Gastrocnemius medialis (tissue), 4 donors: ENCODE measurements around the gene UCKL1. TPM values are rescaled to one million over a fixed set of nuclear protein-coding genes. Genes with fewer than 3 reads are reported as not detected.

Experiments used
- ATAC-seq, 2 donors: fragments of 150-250 bp; one replicate each; pipeline ENCODE4 v1.9.1; 2016
- DNase-seq, 2 donors: peaks; one replicate each; pipeline ENCODE4 v3.0.0-alpha.2; 2019
- H3K27ac ChIP-seq, 4 donors: fragments of 200-600 bp; sonication (generic); 1 replicate in 1 of 4; 2 replicates in 3 of 4; pipeline ENCODE4 v1.5.1; 2016 to 2018; ENCODE audit warnings: mild to moderate bottlenecking in 2 of 4, moderate library complexity in 1 of 4
- H3K27me3 ChIP-seq, 3 donors: fragments of 200-600 bp; sonication (generic) in 2 of 3; 1 replicate in 1 of 3; 2 replicates in 2 of 3; pipeline versions ENCODE4 v1.5.1 to v1.6.0; 2016 to 2019; ENCODE audit warnings: mild to moderate bottlenecking in 1 of 3, moderate library complexity in 1 of 3
- H3K36me3 ChIP-seq, 2 donors: fragments of 200-600 bp; sonication (generic) in 1 of 2; one replicate each; pipeline ENCODE4 v1.5.1; 2017 to 2018
- H3K4me1 ChIP-seq, 2 donors: fragments of 200-600 bp; sonication (generic) in 1 of 2; one replicate each; pipeline ENCODE4 v1.5.1; 2016 to 2017; ENCODE audit warnings: mild to moderate bottlenecking in 2 of 2
- H3K4me3 ChIP-seq, 4 donors: fragments of 200-600 bp; sonication (generic) in 3 of 4; 1 replicate in 1 of 4; 2 replicates in 3 of 4; pipeline ENCODE4 v1.5.1; 2016 to 2019; ENCODE audit warnings: mild to moderate bottlenecking in 2 of 4
- H3K9me3 ChIP-seq, 3 donors: fragments of 200-600 bp; sonication (generic) in 2 of 3; 1 replicate in 1 of 3; 2 replicates in 2 of 3; pipeline ENCODE4 v1.5.1; 2016 to 2019
- POLR2A ChIP-seq, 2 donors: fragments of 450-650 bp; IDR thresholded peaks; one replicate each; pipeline ENCODE4 v1.6.1; 2017; ENCODE audit warnings: antibody characterized with exemption in 2 of 2, mild to moderate bottlenecking in 2 of 2, moderate library complexity in 2 of 2
- in situ Hi-C, 4 donors: fragments of 200-750 bp; cut with MboI; loops; one replicate each; pipeline versions ENCODE4 v1.15.0 to v1.8.0; 2017; ENCODE audit warnings: low sequenced_read_pairs in 4 of 4
- intact Hi-C: fragments of 100-400 bp; cut with DNase I; formaldehyde crosslinking; loops from one replicate; pipeline ENCODE4 v1.15.1; 2023; ENCODE audit warnings: low total_unique reads
- total RNA-seq, 4 donors: library from RNA; depleted of rRNA; stranded (reverse); fragments of >200 nt; gene quantifications; one replicate each; pipeline versions ENCODE4 v1.1.0 to v1.2.3, GENCODE V29; 2016
- TF ChIP-seq, protein P1 (sequence below), 5 experiments: fragments of 450-650 bp in 3 of 5; fragments of 200-600 bp in 2 of 5; sonication (generic) in 2 of 5; IDR thresholded peaks in 4 of 5; conservative IDR thresholded peaks in 1 of 5; 1 replicate in 4 of 5; 2 replicates in 1 of 5; pipeline ENCODE4 v1.5.1; 2016 to 2019; ENCODE audit warnings: antibody characterized with exemption in 5 of 5, mild to moderate bottlenecking in 3 of 5, moderate library complexity in 3 of 5

Gene UCKL1
- total RNA-seq, 4 donors from 2014 or later, result 22.0 to 46.4 (median 27.1) TPM

DNA sequence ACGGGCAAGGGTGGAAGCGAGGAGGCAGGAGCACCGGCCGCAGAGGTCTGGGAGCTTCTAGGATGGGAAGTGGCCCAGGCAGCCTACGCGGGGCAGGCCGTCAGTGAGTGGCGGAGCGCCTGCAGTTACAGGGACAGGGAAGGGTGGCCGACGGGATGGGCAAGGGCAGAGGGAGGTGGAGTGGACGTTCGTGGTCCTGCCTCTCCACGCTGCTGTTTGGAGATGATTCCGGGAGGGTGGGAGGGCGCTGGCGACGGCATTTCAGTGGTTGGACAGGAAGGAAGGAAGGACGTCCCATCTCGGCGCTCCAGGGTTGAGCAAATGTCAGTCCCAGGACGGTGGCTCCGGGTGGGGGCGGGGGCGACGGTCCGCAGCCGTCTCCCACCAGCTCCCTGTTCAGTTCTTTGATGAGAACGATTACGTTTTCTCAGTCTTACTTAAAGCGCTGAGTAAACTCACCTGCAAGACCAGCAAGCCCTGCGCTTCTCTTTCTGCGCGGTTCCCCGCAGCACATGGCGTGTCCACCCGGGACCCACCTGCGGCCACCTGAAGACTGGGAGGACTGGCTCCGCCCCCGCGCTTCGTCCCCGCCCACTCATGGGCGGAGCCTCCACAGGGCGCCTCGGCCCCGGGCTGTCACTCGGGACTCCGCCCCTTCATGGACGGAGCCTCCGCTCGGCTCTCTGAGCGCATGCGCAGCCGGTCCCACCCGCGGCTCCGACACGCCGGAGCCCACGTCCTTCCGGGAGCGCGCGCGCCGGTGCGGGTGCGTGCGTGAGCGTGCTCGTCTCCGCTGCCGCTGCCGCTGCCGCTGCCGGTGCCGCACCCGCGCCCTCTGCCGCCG, 61.6 kb downstream of the UCKL1 start, which contains the start of gene DNAJC5:
Gene DNAJC5, plus strand, starts transcription at position 769 of the 844 bp plus-strand sequence. CDS start 33,220 bp downstream, outside the sequence.
- TF ChIP-seq, protein P1, sequence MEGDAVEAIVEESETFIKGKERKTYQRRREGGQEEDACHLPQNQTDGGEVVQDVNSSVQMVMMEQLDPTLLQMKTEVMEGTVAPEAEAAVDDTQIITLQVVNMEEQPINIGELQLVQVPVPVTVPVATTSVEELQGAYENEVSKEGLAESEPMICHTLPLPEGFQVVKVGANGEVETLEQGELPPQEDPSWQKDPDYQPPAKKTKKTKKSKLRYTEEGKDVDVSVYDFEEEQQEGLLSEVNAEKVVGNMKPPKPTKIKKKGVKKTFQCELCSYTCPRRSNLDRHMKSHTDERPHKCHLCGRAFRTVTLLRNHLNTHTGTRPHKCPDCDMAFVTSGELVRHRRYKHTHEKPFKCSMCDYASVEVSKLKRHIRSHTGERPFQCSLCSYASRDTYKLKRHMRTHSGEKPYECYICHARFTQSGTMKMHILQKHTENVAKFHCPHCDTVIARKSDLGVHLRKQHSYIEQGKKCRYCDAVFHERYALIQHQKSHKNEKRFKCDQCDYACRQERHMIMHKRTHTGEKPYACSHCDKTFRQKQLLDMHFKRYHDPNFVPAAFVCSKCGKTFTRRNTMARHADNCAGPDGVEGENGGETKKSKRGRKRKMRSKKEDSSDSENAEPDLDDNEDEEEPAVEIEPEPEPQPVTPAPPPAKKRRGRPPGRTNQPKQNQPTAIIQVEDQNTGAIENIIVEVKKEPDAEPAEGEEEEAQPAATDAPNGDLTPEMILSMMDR (IDR thresholded peaks at IDR 0.05 in 4 of 5, conservative IDR thresholded peaks at IDR 0.05 in 1 of 5), result no peak
- peak; percentile 76 to 82 for TF ChIP-seq POLR2A (IDR thresholded peaks at IDR 0.05)
- Histone ChIP-seq H3K27me3 (no peaks in the 10 kb centered on the region), H3K4me3 (peak within 1 kb of the TSS; percentile 63 to 66 (median 65)), H3K36me3 (peaks cover 0 to 17% of the 10 kb centered on the region in 2 donors), H3K9me3 (no peaks in the 10 kb centered on the region), H3K27ac (peak within 1 kb of the TSS; percentile 58 to 86 (median 78)), H3K4me1 (peaks cover 21 to 23% of the 10 kb centered on the region in 2 donors)
- in situ Hi-C loops (no loop called here), intact Hi-C loops (loop anchor here (1.0 to 2.0 kb wide), 3 partner anchors 29 to 155 kb away; partner anchors contain the start of genes SLC2A4RG, TPD52L2 and ZBTB46)
- DNase-seq (peak; percentile 91 to 94), ATAC-seq (peak; percentile 90 to 92)

- TF ChIP-seq POLR2A (IDR thresholded peaks at IDR 0.05), result no peak
- TF ChIP-seq, protein P1 (IDR thresholded peaks at IDR 0.05 in 4 of 5, conservative IDR thresholded peaks at IDR 0.05 in 1 of 5), result no peak
- Histone ChIP-seq H3K4me3 (peak overlapping the region; percentile 50 to 66 (median 60)), H3K36me3 (peaks cover 0 to 21% of the 10 kb centered on the region in 2 donors), H3K4me1 (peaks cover 21 to 23% of the 10 kb centered on the region in 2 donors), H3K27ac (peak overlapping the region; percentile 55 to 83 (median 74)), H3K9me3 (no peaks in the 10 kb centered on the region), H3K27me3 (no peaks in the 10 kb centered on the region)
- ATAC-seq (no peak), DNase-seq (no peak)
- intact Hi-C loops, result loop anchor here (1.0 to 2.0 kb wide), 2 partner anchors 29 to 63 kb away; partner anchors contain the start of genes TPD52L2 and ZBTB46
- in situ Hi-C loops, result no loop called here
These were observed 62.2 kb downstream of the UCKL1 start for GRCh38 chr20:63893999-63894357.

DNA sequence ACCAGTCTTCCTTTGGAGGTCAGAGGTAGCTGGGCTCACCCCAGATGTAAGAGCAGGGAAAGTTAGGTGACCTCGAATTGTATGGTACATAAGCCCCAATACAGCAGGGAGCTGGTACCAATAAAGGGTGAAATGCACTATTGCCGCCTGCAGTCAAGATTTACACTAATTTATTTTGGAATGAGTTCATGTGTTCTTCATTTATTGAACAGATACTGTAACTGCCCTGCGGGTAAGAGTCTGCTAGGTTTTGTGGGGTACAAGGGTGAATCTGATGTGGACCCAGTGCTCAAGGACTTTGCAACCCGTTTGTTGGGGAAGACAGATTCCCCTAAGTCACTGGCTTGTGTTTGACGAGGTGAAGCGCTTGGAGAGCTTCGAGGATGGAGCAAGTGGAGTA, 63.8 kb downstream of the UCKL1 start:
- H3K36me3 ChIP-seq, result peaks cover 0 to 31% of the 10 kb centered on the region in 2 donors

GRCh38 chr20:63891061-63892002, 64.9 kb downstream of the UCKL1 start:
- peaks cover 11 to 13% of the 10 kb centered on the region in 2 donors for H3K4me1 ChIP-seq
- ATAC-seq (no peak), DNase-seq (no peak)
- peaks cover 0 to 36% of the 10 kb centered on the region in 2 donors for H3K36me3 ChIP-seq
- TF ChIP-seq, protein P1 (IDR thresholded peaks at IDR 0.05 in 4 of 5, conservative IDR thresholded peaks at IDR 0.05 in 1 of 5), result no peak
- TF ChIP-seq POLR2A (IDR thresholded peaks at IDR 0.05), result no peak
- intact Hi-C loops (no loop called here), in situ Hi-C loops (no loop called here)
- H3K27me3 ChIP-seq, result no peaks in the 10 kb centered on the region
- H3K9me3 ChIP-seq, result no peaks in the 10 kb centered on the region
- no peak overlapping the region for H3K4me3 ChIP-seq
- no peak overlapping the region for H3K27ac ChIP-seq

More for the DNA sequence above, 63.8 kb downstream of the UCKL1 start:
- ATAC-seq (no peak), DNase-seq (no peak)
- no peak overlapping the region for H3K4me3 ChIP-seq
- peaks cover 21 to 22% of the 10 kb centered on the region in 2 donors for H3K4me1 ChIP-seq
- H3K27ac ChIP-seq, result no peak overlapping the region
- no peaks in the 10 kb centered on the region for H3K9me3 ChIP-seq
- no peaks in the 10 kb centered on the region for H3K27me3 ChIP-seq
- TF ChIP-seq POLR2A (IDR thresholded peaks at IDR 0.05), result no peak
- TF ChIP-seq, protein P1 (IDR thresholded peaks at IDR 0.05 in 4 of 5, conservative IDR thresholded peaks at IDR 0.05 in 1 of 5), result no peak
- in situ Hi-C loops, result no loop called here
- intact Hi-C loops, result no loop called here
